T-helper 2 cell treated with Interferon-gamma antibody and Interleukin-4, amounts not matched to agents 5 μg/mL and 100 μg/mL, for 36 hours (primary cell): Measurements from ENCODE around the gene GRM2.
A peak's percentile ranks its signal among the peaks of the same experiment; 100 is the strongest.

Experiments used
- DNase-seq: peaks from one replicate; pipeline ENCODE4 v3.0.0; 2021; ENCODE audit warnings: low spot score
- H3K27ac Mint-ChIP-seq: one replicate; pipeline ENCODE4 v1.8.0; 2021; ENCODE audit warnings: mild to moderate bottlenecking, mixed read lengths
- H3K27me3 Mint-ChIP-seq: one replicate; pipeline ENCODE4 v1.8.0; 2021; ENCODE audit warnings: low read depth, mixed read lengths
- H3K36me3 Mint-ChIP-seq: one replicate; pipeline ENCODE4 v1.8.0; 2021; ENCODE audit warnings: low read depth, mixed read lengths
- H3K4me1 Mint-ChIP-seq: one replicate; pipeline ENCODE4 v1.8.0; 2021; ENCODE audit warnings: low read depth, mixed read lengths
- H3K4me3 Mint-ChIP-seq: one replicate; pipeline ENCODE4 v1.8.0; 2022; ENCODE audit warnings: mild to moderate bottlenecking, moderate library complexity, mixed read lengths
- H3K9me3 Mint-ChIP-seq: one replicate; pipeline ENCODE4 v1.8.0; 2021; ENCODE audit warnings: mixed read lengths

GRM2 gene

GRCh38 chr3:51716805-51717204, 9.9 kb downstream of the GRM2 start:
- Mint-ChIP-seq H3K27me3 (no peaks in the 10 kb centered on the region), H3K4me3 (no peak overlapping the region), H3K36me3 (no peaks in the 10 kb centered on the region), H3K9me3 (no peaks in the 10 kb centered on the region), H3K4me1 (peaks cover 10% of the 10 kb centered on the region), H3K27ac (no peak overlapping the region)
- DNase-seq: no peak

GRCh38 chr3:51717446-51717845, 10.6 kb downstream of the GRM2 start:
- H3K4me1 Mint-ChIP-seq: peaks cover 12% of the 10 kb centered on the region
- no peak for DNase-seq
- H3K4me3 Mint-ChIP-seq: no peak overlapping the region

GRCh38 chr3:51717947-51718346, 11.1 kb downstream of the GRM2 start:
- H3K27me3 Mint-ChIP-seq: no peaks in the 10 kb centered on the region
- no peak for DNase-seq
- no peaks in the 10 kb centered on the region for H3K9me3 Mint-ChIP-seq
- H3K4me3 Mint-ChIP-seq: no peak overlapping the region
- no peak overlapping the region for H3K27ac Mint-ChIP-seq
- H3K4me1 Mint-ChIP-seq: peaks cover 12% of the 10 kb centered on the region
- H3K36me3 Mint-ChIP-seq: no peaks in the 10 kb centered on the region

More at GRCh38 chr3:51717446-51717845, 10.6 kb downstream of the GRM2 start:
- H3K36me3 Mint-ChIP-seq: no peaks in the 10 kb centered on the region
- H3K9me3 Mint-ChIP-seq: no peaks in the 10 kb centered on the region
- H3K27ac Mint-ChIP-seq: no peak overlapping the region
- H3K27me3 Mint-ChIP-seq: no peaks in the 10 kb centered on the region

- Mint-ChIP-seq H3K27me3 (no peaks in the 10 kb centered on the region), H3K27ac (no peak overlapping the region), H3K36me3 (no peaks in the 10 kb centered on the region), H3K9me3 (no peaks in the 10 kb centered on the region), H3K4me1 (peaks cover 12% of the 10 kb centered on the region), H3K4me3 (no peak overlapping the region)
- peak; percentile 67 for DNase-seq
Measured at GRCh38 chr3:51718547-51719409, 11.9 kb downstream of the GRM2 start.

- Mint-ChIP-seq H3K4me3 (no peak overlapping the region), H3K27me3 (no peaks in the 10 kb centered on the region), H3K36me3 (no peaks in the 10 kb centered on the region), H3K27ac (no peak overlapping the region), H3K9me3 (no peaks in the 10 kb centered on the region), H3K4me1 (peaks cover 12% of the 10 kb centered on the region)
- DNase-seq: no peak
Measured at GRCh38 chr3:51719410-51720025, 12.7 kb downstream of the GRM2 start.

GRCh38 chr3:51720292-51721061, 13.6 kb downstream of the GRM2 start:
- H3K4me1 Mint-ChIP-seq: peaks cover 12% of the 10 kb centered on the region
- H3K4me3 Mint-ChIP-seq: no peak overlapping the region
- no peaks in the 10 kb centered on the region for H3K9me3 Mint-ChIP-seq
- no peak overlapping the region for H3K27ac Mint-ChIP-seq
- peaks cover 5% of the 10 kb centered on the region for H3K27me3 Mint-ChIP-seq
- no peaks in the 10 kb centered on the region for H3K36me3 Mint-ChIP-seq
- DNase-seq: no peak

- DNase-seq: no peak
- no peak overlapping the region for H3K4me3 Mint-ChIP-seq
- H3K36me3 Mint-ChIP-seq: no peaks in the 10 kb centered on the region
- peak overlapping the region; percentile 38 for H3K27ac Mint-ChIP-seq
- H3K9me3 Mint-ChIP-seq: no peaks in the 10 kb centered on the region
- peaks cover 12% of the 10 kb centered on the region for H3K4me1 Mint-ChIP-seq
- peaks cover 6% of the 10 kb centered on the region for H3K27me3 Mint-ChIP-seq
Measured at GRCh38 chr3:51721062-51721745, 14.3 kb downstream of the GRM2 start.

- H3K36me3 Mint-ChIP-seq: no peaks in the 10 kb centered on the region
- H3K27me3 Mint-ChIP-seq: peaks cover 6% of the 10 kb centered on the region
- no peak overlapping the region for H3K4me3 Mint-ChIP-seq
- H3K27ac Mint-ChIP-seq: no peak overlapping the region
- H3K9me3 Mint-ChIP-seq: no peaks in the 10 kb centered on the region
- no peak for DNase-seq
- peaks cover 12% of the 10 kb centered on the region for H3K4me1 Mint-ChIP-seq
Measured at GRCh38 chr3:51722362-51722761, 15.5 kb downstream of the GRM2 start.

- H3K27ac Mint-ChIP-seq: no peak overlapping the region
- H3K9me3 Mint-ChIP-seq: no peaks in the 10 kb centered on the region
- DNase-seq: no peak
- H3K4me1 Mint-ChIP-seq: peaks cover 18% of the 10 kb centered on the region
- H3K36me3 Mint-ChIP-seq: no peaks in the 10 kb centered on the region
- no peak overlapping the region for H3K4me3 Mint-ChIP-seq
- peaks cover 8% of the 10 kb centered on the region for H3K27me3 Mint-ChIP-seq
Measured at GRCh38 chr3:51727500-51727899, 20.6 kb downstream of the GRM2 start.

GRCh38 chr3:51729042-51729633, 22.3 kb downstream of the GRM2 start:
- Mint-ChIP-seq H3K36me3 (no peaks in the 10 kb centered on the region), H3K27ac (peak overlapping the region; percentile 37)

GRCh38 chr3:51733859-51734571, 27.1 kb downstream of the GRM2 start:
- H3K4me3 Mint-ChIP-seq: peak overlapping the region; percentile 4
- no peak overlapping the region for H3K27ac Mint-ChIP-seq
- H3K4me1 Mint-ChIP-seq: peaks cover 22% of the 10 kb centered on the region
- no peaks in the 10 kb centered on the region for H3K9me3 Mint-ChIP-seq
- DNase-seq: no peak
- H3K36me3 Mint-ChIP-seq: no peaks in the 10 kb centered on the region
- peaks cover 16% of the 10 kb centered on the region for H3K27me3 Mint-ChIP-seq

More at GRCh38 chr3:51729042-51729633, 22.3 kb downstream of the GRM2 start:
- no peak for DNase-seq
- Mint-ChIP-seq H3K4me1 (peaks cover 21% of the 10 kb centered on the region), H3K27me3 (peaks cover 8% of the 10 kb centered on the region), H3K9me3 (no peaks in the 10 kb centered on the region), H3K4me3 (no peak overlapping the region)

GRCh38 chr3:51734572-51734907, 27.7 kb downstream of the GRM2 start:
- no peaks in the 10 kb centered on the region for H3K36me3 Mint-ChIP-seq
- H3K4me3 Mint-ChIP-seq: peak overlapping the region; percentile 55
- DNase-seq: peak; percentile 50
- H3K27me3 Mint-ChIP-seq: peaks cover 20% of the 10 kb centered on the region
- H3K27ac Mint-ChIP-seq: no peak overlapping the region
- peaks cover 18% of the 10 kb centered on the region for H3K4me1 Mint-ChIP-seq
- no peaks in the 10 kb centered on the region for H3K9me3 Mint-ChIP-seq

GRCh38 chr3:51735039-51735438, 28.2 kb downstream of the GRM2 start:
- peaks cover 22% of the 10 kb centered on the region for H3K27me3 Mint-ChIP-seq
- no peaks in the 10 kb centered on the region for H3K36me3 Mint-ChIP-seq
- peak overlapping the region; percentile 55 for H3K4me3 Mint-ChIP-seq
- DNase-seq: no peak
- no peak overlapping the region for H3K27ac Mint-ChIP-seq
- H3K9me3 Mint-ChIP-seq: no peaks in the 10 kb centered on the region
- peaks cover 15% of the 10 kb centered on the region for H3K4me1 Mint-ChIP-seq
